GM12878 (cell line): ENCODE data around the gene ITSN1. TPM values are rescaled to one million over a fixed set of nuclear protein-coding genes. Genes with fewer than 3 reads are reported as not detected.

Experiments
- CBFB ChIP-seq: IDR thresholded peaks from 2 replicates; pipeline ENCODE4 v1.6.1; 2016; ENCODE audit warnings: antibody characterized with exemption, low read depth
- CHD1 ChIP-seq: IDR thresholded peaks from 2 replicates; pipeline ENCODE4 v1.6.1; 2012; ENCODE audit warnings: low read depth, low read length, improper control_type of control experiment
- MXI1 ChIP-seq: fragments of 150-350 bp; IDR thresholded peaks from 2 replicates; pipeline ENCODE4 v1.6.1; 2011; ENCODE audit warnings: low read depth, mild to moderate bottlenecking, inconsistent platforms, low read length, improper control_type of control experiment
- MYB ChIP-seq: fragments of 150-350 bp; IDR thresholded peaks from 2 replicates; pipeline ENCODE4 v1.6.1; 2014; ENCODE audit warnings: mild to moderate bottlenecking, low read depth, low read length, borderline replicate concordance
- SKIL ChIP-seq: fragments of 450-650 bp; IDR thresholded peaks from 2 replicates; pipeline ENCODE4 v1.6.1; 2017; ENCODE audit warnings: mild to moderate bottlenecking, low read depth, inconsistent platforms; ENCODE audit not compliant: poor library complexity, severe bottlenecking
- SP1 ChIP-seq: IDR thresholded peaks from one replicate; pipeline ENCODE4 v1.6.1; 2011; ENCODE audit warnings: low read depth, low read length
- TCF12 ChIP-seq: IDR thresholded peaks from 2 replicates; pipeline ENCODE4 v1.6.1; 2011; ENCODE audit warnings: low read depth, mild to moderate bottlenecking, low read length
- ZBED1 ChIP-seq: IDR thresholded peaks from 2 replicates; pipeline ENCODE4 v1.6.1; 2016; ENCODE audit warnings: borderline replicate concordance
- ZNF592 ChIP-seq: fragments of 450-650 bp; IDR thresholded peaks from 2 replicates; pipeline ENCODE4 v1.6.1; 2017; ENCODE audit warnings: mild to moderate bottlenecking, moderate library complexity
- ZZZ3 ChIP-seq: IDR thresholded peaks from 2 replicates; pipeline ENCODE4 v1.6.1; 2011; ENCODE audit warnings: low read depth; ENCODE audit not compliant: control insufficient read depth, insufficient read length
- polyA plus RNA-seq, 11 experiments: library from polyadenylated mRNA; depleted of rRNA in 4 of 11; unstranded in 6 of 11; stranded (reverse) in 5 of 11; fragments of >200 nt; fragmentation: Nextera tagmentation in 4 of 11; fragmentation: Illumina TruSeq in 1 of 11; extraction: Ambion mirVana in 4 of 11; extraction: Trizol in 1 of 11; gene quantifications; 1 replicate in 1 of 11; 2 replicates in 10 of 11; pipeline versions ENCODE4 v1.2.1 to v1.2.3, GENCODE V29; 2011 to 2016; ENCODE audit warnings: inconsistent platforms in 2 of 11, missing spikeins in 2 of 11, low read depth in 1 of 11
- total RNA-seq, 4 experiments: library from RNA; depleted of rRNA in 3 of 4; stranded (reverse); fragments of >200 nt in 3 of 4; fragmentation: Illumina TruSeq in 1 of 4; extraction: Trizol in 1 of 4; gene quantifications; 2 replicates each; pipeline versions ENCODE4 v1.2.1 to v1.2.3, GENCODE V29; 2013 to 2021
- TF ChIP-seq, protein P1 (sequence below): IDR thresholded peaks from 2 replicates; pipeline ENCODE4 v1.6.1; 2012; ENCODE audit warnings: low read length, inconsistent platforms
- TF ChIP-seq, protein P2 (sequence below): IDR thresholded peaks from 2 replicates; pipeline ENCODE4 v1.6.1; 2012; ENCODE audit warnings: improper control_type of control experiment, low read depth, low read length; ENCODE audit not compliant: insufficient replicate concordance
- TF ChIP-seq, protein P3 (sequence below), 3 experiments: IDR thresholded peaks in 2 of 3; conservative IDR thresholded peaks in 1 of 3; 2 replicates each; pipeline ENCODE4 v1.5.1; 2011; ENCODE audit warnings: low read depth in 3 of 3, low read length in 3 of 3, mild to moderate bottlenecking in 3 of 3, control low read depth in 2 of 3, moderate library complexity in 2 of 3, inconsistent platforms in 1 of 3, mixed read lengths in 1 of 3; ENCODE audit not compliant: control insufficient read depth in 2 of 3, insufficient read depth in 1 of 3; ENCODE audit errors: extremely low read depth in 1 of 3

ITSN1 gene
- total and polyA plus RNA-seq, 10 of the 15 experiments (the other 5 are each of a cell fraction or from before 2014, with no cell fraction given): 0.89 to 10.6 (median 4.8) TPM

GRCh38 chr21:33947451-33948095, 305.3 kb downstream of the ITSN1 start (continued):
- peak; percentile 14 for TF ChIP-seq SKIL
- TF ChIP-seq, protein P1, sequence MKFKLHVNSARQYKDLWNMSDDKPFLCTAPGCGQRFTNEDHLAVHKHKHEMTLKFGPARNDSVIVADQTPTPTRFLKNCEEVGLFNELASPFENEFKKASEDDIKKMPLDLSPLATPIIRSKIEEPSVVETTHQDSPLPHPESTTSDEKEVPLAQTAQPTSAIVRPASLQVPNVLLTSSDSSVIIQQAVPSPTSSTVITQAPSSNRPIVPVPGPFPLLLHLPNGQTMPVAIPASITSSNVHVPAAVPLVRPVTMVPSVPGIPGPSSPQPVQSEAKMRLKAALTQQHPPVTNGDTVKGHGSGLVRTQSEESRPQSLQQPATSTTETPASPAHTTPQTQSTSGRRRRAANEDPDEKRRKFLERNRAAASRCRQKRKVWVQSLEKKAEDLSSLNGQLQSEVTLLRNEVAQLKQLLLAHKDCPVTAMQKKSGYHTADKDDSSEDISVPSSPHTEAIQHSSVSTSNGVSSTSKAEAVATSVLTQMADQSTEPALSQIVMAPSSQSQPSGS: peak; percentile 78
- TF ChIP-seq MYB: no peak
- TF ChIP-seq ZBED1: peak; percentile 96
- TF ChIP-seq CHD1: no peak
- TF ChIP-seq SP1: no peak
- TF ChIP-seq ZZZ3: no peak
- TF ChIP-seq, protein P2, sequence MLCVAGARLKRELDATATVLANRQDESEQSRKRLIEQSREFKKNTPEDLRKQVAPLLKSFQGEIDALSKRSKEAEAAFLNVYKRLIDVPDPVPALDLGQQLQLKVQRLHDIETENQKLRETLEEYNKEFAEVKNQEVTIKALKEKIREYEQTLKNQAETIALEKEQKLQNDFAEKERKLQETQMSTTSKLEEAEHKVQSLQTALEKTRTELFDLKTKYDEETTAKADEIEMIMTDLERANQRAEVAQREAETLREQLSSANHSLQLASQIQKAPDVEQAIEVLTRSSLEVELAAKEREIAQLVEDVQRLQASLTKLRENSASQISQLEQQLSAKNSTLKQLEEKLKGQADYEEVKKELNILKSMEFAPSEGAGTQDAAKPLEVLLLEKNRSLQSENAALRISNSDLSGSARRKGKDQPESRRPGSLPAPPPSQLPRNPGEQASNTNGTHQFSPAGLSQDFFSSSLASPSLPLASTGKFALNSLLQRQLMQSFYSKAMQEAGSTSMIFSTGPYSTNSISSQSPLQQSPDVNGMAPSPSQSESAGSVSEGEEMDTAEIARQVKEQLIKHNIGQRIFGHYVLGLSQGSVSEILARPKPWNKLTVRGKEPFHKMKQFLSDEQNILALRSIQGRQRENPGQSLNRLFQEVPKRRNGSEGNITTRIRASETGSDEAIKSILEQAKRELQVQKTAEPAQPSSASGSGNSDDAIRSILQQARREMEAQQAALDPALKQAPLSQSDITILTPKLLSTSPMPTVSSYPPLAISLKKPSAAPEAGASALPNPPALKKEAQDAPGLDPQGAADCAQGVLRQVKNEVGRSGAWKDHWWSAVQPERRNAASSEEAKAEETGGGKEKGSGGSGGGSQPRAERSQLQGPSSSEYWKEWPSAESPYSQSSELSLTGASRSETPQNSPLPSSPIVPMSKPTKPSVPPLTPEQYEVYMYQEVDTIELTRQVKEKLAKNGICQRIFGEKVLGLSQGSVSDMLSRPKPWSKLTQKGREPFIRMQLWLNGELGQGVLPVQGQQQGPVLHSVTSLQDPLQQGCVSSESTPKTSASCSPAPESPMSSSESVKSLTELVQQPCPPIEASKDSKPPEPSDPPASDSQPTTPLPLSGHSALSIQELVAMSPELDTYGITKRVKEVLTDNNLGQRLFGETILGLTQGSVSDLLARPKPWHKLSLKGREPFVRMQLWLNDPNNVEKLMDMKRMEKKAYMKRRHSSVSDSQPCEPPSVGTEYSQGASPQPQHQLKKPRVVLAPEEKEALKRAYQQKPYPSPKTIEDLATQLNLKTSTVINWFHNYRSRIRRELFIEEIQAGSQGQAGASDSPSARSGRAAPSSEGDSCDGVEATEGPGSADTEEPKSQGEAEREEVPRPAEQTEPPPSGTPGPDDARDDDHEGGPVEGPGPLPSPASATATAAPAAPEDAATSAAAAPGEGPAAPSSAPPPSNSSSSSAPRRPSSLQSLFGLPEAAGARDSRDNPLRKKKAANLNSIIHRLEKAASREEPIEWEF: no peak
- TF ChIP-seq, protein P3, sequence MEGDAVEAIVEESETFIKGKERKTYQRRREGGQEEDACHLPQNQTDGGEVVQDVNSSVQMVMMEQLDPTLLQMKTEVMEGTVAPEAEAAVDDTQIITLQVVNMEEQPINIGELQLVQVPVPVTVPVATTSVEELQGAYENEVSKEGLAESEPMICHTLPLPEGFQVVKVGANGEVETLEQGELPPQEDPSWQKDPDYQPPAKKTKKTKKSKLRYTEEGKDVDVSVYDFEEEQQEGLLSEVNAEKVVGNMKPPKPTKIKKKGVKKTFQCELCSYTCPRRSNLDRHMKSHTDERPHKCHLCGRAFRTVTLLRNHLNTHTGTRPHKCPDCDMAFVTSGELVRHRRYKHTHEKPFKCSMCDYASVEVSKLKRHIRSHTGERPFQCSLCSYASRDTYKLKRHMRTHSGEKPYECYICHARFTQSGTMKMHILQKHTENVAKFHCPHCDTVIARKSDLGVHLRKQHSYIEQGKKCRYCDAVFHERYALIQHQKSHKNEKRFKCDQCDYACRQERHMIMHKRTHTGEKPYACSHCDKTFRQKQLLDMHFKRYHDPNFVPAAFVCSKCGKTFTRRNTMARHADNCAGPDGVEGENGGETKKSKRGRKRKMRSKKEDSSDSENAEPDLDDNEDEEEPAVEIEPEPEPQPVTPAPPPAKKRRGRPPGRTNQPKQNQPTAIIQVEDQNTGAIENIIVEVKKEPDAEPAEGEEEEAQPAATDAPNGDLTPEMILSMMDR (IDR thresholded peaks at IDR 0.05 in 2 of 3, conservative IDR thresholded peaks at IDR 0.05 in 1 of 3; ENCODE audit: control insufficient read depth in 2 of 3, extremely low read depth in 1 of 3, insufficient read depth in 1 of 3, low read depth in 3 of 3, low read length in 3 of 3): peak in 1 of 3 experiments; percentile 15; a peak in 1 of 6 replicates
- peak; percentile 85 for TF ChIP-seq CBFB
- peak; percentile 45; the same call in 1 of the 2 replicates for TF ChIP-seq TCF12
- TF ChIP-seq ZNF592: no peak
- no peak for TF ChIP-seq MXI1
